T-cell (primary cell): ENCODE data around the gene TMCO4. TPM values are rescaled to one million over a fixed set of nuclear protein-coding genes. Genes with fewer than 3 reads are reported as not detected.

Source experiments
- ATAC-seq, 4 experiments: fragments of 200-7000 bp in 3 of 4; fragments of 150-1000 bp in 1 of 4; cut with Tn5 transposase; replicated peaks in 1 of 4; 1 replicate in 3 of 4; 2 replicates in 1 of 4; pipeline ENCODE4 v1.10.0; 2021; ENCODE audit warnings: moderate library complexity in 3 of 4, mild to moderate bottlenecking in 2 of 4, moderate number of reproducible peaks in 1 of 4
- CTCF ChIA-PET, 2 donors: fragments of 300-600 bp; sonication (Branson Sonifier 250); formaldehyde crosslinking; loops; one replicate each; lab custom pipeline; 2022; ENCODE audit warnings: antibody characterized with exemption in 2 of 2; lab: Charles Lee
- POLR2A ChIA-PET, 2 donors: fragments of 300-600 bp; sonication (Branson Sonifier 250); formaldehyde crosslinking; loops; one replicate each; lab custom pipeline; 2022; ENCODE audit warnings: antibody characterized with exemption in 2 of 2; lab: Charles Lee
- DNase-seq, 35 experiments: peaks; one replicate each; pipeline versions ENCODE4 v3.0.0 to v3.0.0-alpha.2; 2013 to 2023
- H3K27ac ChIP-seq: one replicate; pipeline ENCODE4 v1.5.1; 2013; ENCODE audit warnings: low read length
- H3K27me3 ChIP-seq, 2 experiments: replicated peaks in 1 of 2; 1 replicate in 1 of 2; 2 replicates in 1 of 2; pipeline versions ENCODE4 v1.6.1 to v1.7.0; 2013; ENCODE audit warnings: low read length in 1 of 2, mixed read lengths in 1 of 2; ENCODE audit not compliant: control insufficient read depth in 2 of 2, insufficient read depth in 2 of 2; ENCODE audit errors: extremely low read depth in 1 of 2
- H3K36me3 ChIP-seq, 2 donors: 1 replicate in 1 of 2; 2 replicates in 1 of 2; pipeline versions ENCODE4 v1.6.1 to v1.7.0; 2013; ENCODE audit warnings: low read length in 1 of 2; ENCODE audit not compliant: control insufficient read depth in 2 of 2, insufficient read depth in 1 of 2; ENCODE audit errors: extremely low read depth in 1 of 2
- H3K4me1 ChIP-seq, 2 experiments: 1 replicate in 1 of 2; 2 replicates in 1 of 2; pipeline versions ENCODE4 v1.6.1 to v1.7.0; 2013; ENCODE audit warnings: low read length in 2 of 2, mixed read lengths in 1 of 2; ENCODE audit not compliant: insufficient read depth in 2 of 2, control insufficient read depth in 1 of 2; ENCODE audit errors: extremely low read depth in 1 of 2
- H3K4me3 ChIP-seq, 2 donors: 1 replicate in 1 of 2; 2 replicates in 1 of 2; pipeline versions ENCODE4 v1.5.1 to v1.7.0; 2013; ENCODE audit warnings: mild to moderate bottlenecking in 2 of 2, low read length in 1 of 2, moderate library complexity in 1 of 2; ENCODE audit not compliant: control insufficient read depth in 1 of 2; ENCODE audit errors: extremely low read depth in 1 of 2
- H3K9me3 ChIP-seq: 2 replicates; pipeline ENCODE4 v1.7.0; 2013
- H3K27ac Mint-ChIP-seq, 2 donors: one replicate each; pipeline ENCODE4 v1.8.0; 2020 to 2021; ENCODE audit warnings: mild to moderate bottlenecking in 2 of 2, mixed read lengths in 2 of 2
- H3K27me3 Mint-ChIP-seq, 2 donors: one replicate each; pipeline ENCODE4 v1.8.0; 2021 to 2022; ENCODE audit warnings: mixed read lengths in 2 of 2
- H3K36me3 Mint-ChIP-seq: one replicate; pipeline ENCODE4 v1.8.0; 2021; ENCODE audit warnings: mixed read lengths
- H3K4me1 Mint-ChIP-seq, 3 donors: one replicate each; pipeline ENCODE4 v1.8.0; 2020 to 2022; ENCODE audit warnings: mixed read lengths in 3 of 3, mild to moderate bottlenecking in 1 of 3
- H3K4me3 Mint-ChIP-seq, 3 donors: one replicate each; pipeline ENCODE4 v1.8.0; 2020 to 2022; ENCODE audit warnings: mild to moderate bottlenecking in 3 of 3, mixed read lengths in 3 of 3, moderate library complexity in 3 of 3
- H3K9me3 Mint-ChIP-seq, 3 donors: one replicate each; pipeline ENCODE4 v1.8.0; 2020 to 2022; ENCODE audit warnings: mixed read lengths in 3 of 3
- WGBS: methylation state at CpG from one replicate; pipeline ENCODE4 v1.1.5; 2013; ENCODE audit warnings: missing lambda C conversion rate; ENCODE audit not compliant: insufficient coverage; 5-methylcytosine and 5-hydroxymethylcytosine counted together
- total RNA-seq, 35 experiments: library from RNA in 6 of 35; stranded (reverse) in 6 of 35; fragments of 120-200 nt in 1 of 35; gene quantifications; one replicate each; pipeline versions ENCODE4 v1.2.1 to v1.2.4 and lab custom pipeline; 2013 to 2026

Gene TMCO4
- total RNA-seq, 5 donors from 2014 or later (not counting 1 experiment from before 2014, with no cell fraction given), result 17.2 to 29.2 (median 22.3) TPM

GRCh38 chr1:19747761-19748160 lies 52.0 kb downstream of the TMCO4 start:
- no peak for ATAC-seq
- peaks cover 3 to 59% of the 10 kb centered on the region in 2 donors for H3K36me3 ChIP-seq
- ChIA-PET POLR2A (no interaction called here), CTCF (no interaction called here)
- H3K27ac Mint-ChIP-seq, result no peak overlapping the region
- H3K4me1 ChIP-seq, result no peaks in the 10 kb centered on the region
- H3K27me3 Mint-ChIP-seq, result no peaks in the 10 kb centered on the region
- H3K27me3 ChIP-seq, result no peaks in the 10 kb centered on the region
- H3K36me3 Mint-ChIP-seq, result peaks cover 66% of the 10 kb centered on the region
- no peak overlapping the region for H3K4me3 ChIP-seq
- no peaks in the 10 kb centered on the region for H3K9me3 Mint-ChIP-seq
- no peak overlapping the region for H3K4me3 Mint-ChIP-seq
- no peak overlapping the region for H3K27ac ChIP-seq
- no CpG with 5 or more reads among the region's 1 CpG for WGBS
- H3K9me3 ChIP-seq, result no peaks in the 10 kb centered on the region
- DNase-seq, result no peak
- no peaks in the 10 kb centered on the region for H3K4me1 Mint-ChIP-seq

- Histone ChIP-seq H3K9me3 (no peaks in the 10 kb centered on the region), H3K27ac (no peak overlapping the region), H3K27me3 (no peaks in the 10 kb centered on the region), H3K4me1 (no peaks in the 10 kb centered on the region), H3K4me3 (no peak overlapping the region), H3K36me3 (peaks cover 3 to 54% of the 10 kb centered on the region in 2 donors)
- WGBS, result 100% methylated on average over 1 of the region's 1 CpG
- ChIA-PET POLR2A (no interaction called here), CTCF (no interaction called here)
- ATAC-seq (no peak), DNase-seq (no peak)
- peaks cover 60% of the 10 kb centered on the region for H3K36me3 Mint-ChIP-seq
- H3K9me3 Mint-ChIP-seq, result no peaks in the 10 kb centered on the region
- no peaks in the 10 kb centered on the region for H3K4me1 Mint-ChIP-seq
- no peak overlapping the region for H3K4me3 Mint-ChIP-seq
- no peak overlapping the region for H3K27ac Mint-ChIP-seq
- no peaks in the 10 kb centered on the region for H3K27me3 Mint-ChIP-seq
These were observed 54.8 kb downstream of the TMCO4 start for GRCh38 chr1:19744886-19745285.

GRCh38 chr1:19744335-19744743 lies 55.4 kb downstream of the TMCO4 start:
- CTCF ChIA-PET, result no interaction called here
- WGBS, result 88% methylated on average over 1 of the region's 4 CpGs
- H3K27ac ChIP-seq, result no peak overlapping the region
- ATAC-seq (no peak), DNase-seq (no peak)
- H3K27me3 Mint-ChIP-seq, result no peaks in the 10 kb centered on the region
- H3K4me3 Mint-ChIP-seq, result no peak overlapping the region
- H3K36me3 Mint-ChIP-seq, result peaks cover 62% of the 10 kb centered on the region
- no peaks in the 10 kb centered on the region for H3K4me1 Mint-ChIP-seq
- no peaks in the 10 kb centered on the region for H3K4me1 ChIP-seq
- peaks cover 0 to 5% (median 0%) of the 10 kb centered on the region in 3 donors for H3K9me3 Mint-ChIP-seq
- POLR2A ChIA-PET, result no interaction called here
- H3K9me3 ChIP-seq, result no peaks in the 10 kb centered on the region
- peaks cover 3 to 51% of the 10 kb centered on the region in 2 donors for H3K36me3 ChIP-seq
- H3K4me3 ChIP-seq, result no peak overlapping the region
- no peaks in the 10 kb centered on the region for H3K27me3 ChIP-seq
- H3K27ac Mint-ChIP-seq, result no peak overlapping the region

GRCh38 chr1:19743793-19744192 lies 55.9 kb downstream of the TMCO4 start:
- POLR2A ChIA-PET, result no interaction called here
- no peak overlapping the region for H3K4me3 Mint-ChIP-seq
- DNase-seq (no peak), ATAC-seq (no peak)
- Histone ChIP-seq H3K9me3 (no peaks in the 10 kb centered on the region), H3K4me3 (no peak overlapping the region), H3K4me1 (no peaks in the 10 kb centered on the region), H3K27ac (no peak overlapping the region), H3K27me3 (no peaks in the 10 kb centered on the region), H3K36me3 (peaks cover 3 to 48% of the 10 kb centered on the region in 2 donors)
- no peak overlapping the region for H3K27ac Mint-ChIP-seq
- peaks cover 67% of the 10 kb centered on the region for H3K36me3 Mint-ChIP-seq
- WGBS, result 95% methylated on average over 8 of the region's 9 CpGs
- peaks cover 0 to 7% (median 0%) of the 10 kb centered on the region in 3 donors for H3K9me3 Mint-ChIP-seq
- no peaks in the 10 kb centered on the region for H3K27me3 Mint-ChIP-seq
- CTCF ChIA-PET, result no interaction called here
- H3K4me1 Mint-ChIP-seq, result no peaks in the 10 kb centered on the region

- DNase-seq, result no peak
- POLR2A ChIA-PET, result no interaction called here
- no peak for ATAC-seq
These were observed 56.5 kb downstream of the TMCO4 start for GRCh38 chr1:19743180-19743579.

GRCh38 chr1:19739628-19740027 lies 60.1 kb downstream of the TMCO4 start:
- POLR2A ChIA-PET, result no interaction called here
- Mint-ChIP-seq H3K9me3 (peaks cover 0 to 7% (median 0%) of the 10 kb centered on the region in 3 donors), H3K27me3 (no peaks in the 10 kb centered on the region), H3K4me3 (no peak overlapping the region), H3K36me3 (peaks cover 75% of the 10 kb centered on the region), H3K27ac (no peak overlapping the region), H3K4me1 (no peaks in the 10 kb centered on the region)
- CTCF ChIA-PET, result no interaction called here
- Histone ChIP-seq H3K9me3 (no peaks in the 10 kb centered on the region), H3K4me3 (no peak overlapping the region), H3K27ac (no peak overlapping the region), H3K36me3 (peaks cover 0 to 37% of the 10 kb centered on the region in 2 donors), H3K4me1 (no peaks in the 10 kb centered on the region), H3K27me3 (no peaks in the 10 kb centered on the region)
- DNase-seq, result no peak
- ATAC-seq, result no peak
- 91% methylated on average over 5 of the region's 5 CpGs for WGBS

More at GRCh38 chr1:19743180-19743579, 56.5 kb downstream of the TMCO4 start:
- Mint-ChIP-seq H3K4me1 (no peaks in the 10 kb centered on the region), H3K9me3 (peaks cover 0 to 7% (median 0%) of the 10 kb centered on the region in 3 donors), H3K36me3 (peaks cover 68% of the 10 kb centered on the region), H3K4me3 (no peak overlapping the region), H3K27me3 (no peaks in the 10 kb centered on the region), H3K27ac (no peak overlapping the region)
- H3K27ac ChIP-seq, result no peak overlapping the region
- H3K27me3 ChIP-seq, result no peaks in the 10 kb centered on the region
- peaks cover 3 to 49% of the 10 kb centered on the region in 2 donors for H3K36me3 ChIP-seq
- no CpG with 5 or more reads among the region's 3 CpGs for WGBS
- no peaks in the 10 kb centered on the region for H3K4me1 ChIP-seq
- CTCF ChIA-PET, result no interaction called here
- no peaks in the 10 kb centered on the region for H3K9me3 ChIP-seq
- no peak overlapping the region for H3K4me3 ChIP-seq

- Mint-ChIP-seq H3K36me3 (peaks cover 77% of the 10 kb centered on the region), H3K4me1 (no peaks in the 10 kb centered on the region), H3K9me3 (peaks cover 0 to 7% (median 0%) of the 10 kb centered on the region in 3 donors), H3K27ac (no peak overlapping the region), H3K4me3 (no peak overlapping the region), H3K27me3 (no peaks in the 10 kb centered on the region)
- H3K27ac ChIP-seq, result no peak overlapping the region
- H3K9me3 ChIP-seq, result no peaks in the 10 kb centered on the region
- DNase-seq (no peak), ATAC-seq (no peak)
- H3K4me1 ChIP-seq, result no peaks in the 10 kb centered on the region
- no peak overlapping the region for H3K4me3 ChIP-seq
- POLR2A ChIA-PET, result no interaction called here
- H3K36me3 ChIP-seq, result peaks cover 0 to 30% of the 10 kb centered on the region in 2 donors
- WGBS, result no CpG with 5 or more reads among the region's 2 CpGs
- no peaks in the 10 kb centered on the region for H3K27me3 ChIP-seq
- CTCF ChIA-PET, result no interaction called here
These were observed 61.0 kb downstream of the TMCO4 start for GRCh38 chr1:19738669-19739068.
